Measurements from ENCODE around the gene PDZRN3.

PDZRN3 gene

GRCh38 chr3:73407577-73407976 is 217.2 kb downstream of the PDZRN3 start:
- no peak for FAIRE-seq
- DNase-seq (ENCODE audit: extremely low spot score, insufficient read length, low read depth): no peak

DNA sequence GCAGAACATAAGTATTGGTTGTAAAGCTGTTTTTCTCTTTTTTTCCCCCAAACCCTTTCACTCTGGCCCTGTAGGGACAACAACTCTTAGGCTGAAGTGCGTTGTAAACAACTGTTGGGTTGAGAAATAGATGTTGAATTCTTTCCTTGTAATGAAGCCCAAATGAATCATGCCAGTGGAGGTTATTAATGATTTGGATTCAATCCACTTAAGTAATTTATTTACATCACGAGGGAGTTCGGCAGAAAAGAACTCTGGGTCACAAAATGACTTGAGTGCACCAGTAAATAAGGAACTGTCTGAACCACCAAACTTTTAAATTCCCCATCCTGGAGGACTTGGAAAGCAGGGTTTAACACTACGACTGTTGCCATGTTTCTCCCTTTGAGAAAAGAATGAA is 218.9 kb downstream of the PDZRN3 start:
- FAIRE-seq (no peak), DNase-seq (ENCODE audit: extremely low spot score, insufficient read length, low read depth) (no peak)

DNA sequence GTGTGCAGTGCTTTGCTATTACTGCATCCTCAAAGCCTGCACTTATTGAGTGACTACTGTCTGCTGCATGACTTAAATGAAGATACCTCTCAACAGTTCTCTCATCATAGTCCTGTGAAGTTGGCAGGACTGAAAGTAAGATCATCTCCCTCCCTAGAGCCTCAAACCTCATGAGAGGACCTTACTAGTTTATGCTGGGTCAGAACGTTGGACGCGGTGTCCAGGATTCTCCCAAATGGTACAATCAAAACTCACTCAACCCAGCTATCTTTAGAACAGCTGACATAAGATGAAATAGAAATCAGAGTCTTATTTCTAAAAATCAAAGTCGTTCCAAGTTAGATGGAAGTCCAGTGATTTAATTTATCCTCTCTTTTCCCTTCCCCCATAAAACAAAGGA is 219.7 kb downstream of the PDZRN3 start:
- DNase-seq (ENCODE audit: extremely low spot score, insufficient read length, low read depth): no peak
- no peak for FAIRE-seq

DNA sequence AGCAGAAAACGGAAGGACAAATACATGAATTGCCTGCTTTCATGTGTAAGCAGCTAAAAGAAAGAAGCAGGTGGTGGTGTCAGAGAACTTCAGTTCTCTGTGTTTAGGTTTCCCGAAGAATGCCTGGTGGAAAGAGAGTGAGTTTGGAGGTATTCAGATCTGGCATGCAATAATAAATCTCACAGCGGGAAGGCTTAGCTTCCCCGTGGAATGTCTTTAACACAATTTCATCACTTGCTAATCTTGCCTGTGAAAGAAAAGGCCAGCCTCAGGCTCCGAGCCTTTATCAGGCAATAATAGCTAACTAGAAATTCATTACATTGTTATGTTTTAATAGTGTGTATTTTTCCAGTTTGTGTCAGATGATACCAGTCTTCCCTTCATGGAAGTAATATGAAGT is 220.3 kb downstream of the PDZRN3 start:
- DNase-seq (ENCODE audit: extremely low spot score, insufficient read length, low read depth) (no peak), FAIRE-seq (no peak)

DNA sequence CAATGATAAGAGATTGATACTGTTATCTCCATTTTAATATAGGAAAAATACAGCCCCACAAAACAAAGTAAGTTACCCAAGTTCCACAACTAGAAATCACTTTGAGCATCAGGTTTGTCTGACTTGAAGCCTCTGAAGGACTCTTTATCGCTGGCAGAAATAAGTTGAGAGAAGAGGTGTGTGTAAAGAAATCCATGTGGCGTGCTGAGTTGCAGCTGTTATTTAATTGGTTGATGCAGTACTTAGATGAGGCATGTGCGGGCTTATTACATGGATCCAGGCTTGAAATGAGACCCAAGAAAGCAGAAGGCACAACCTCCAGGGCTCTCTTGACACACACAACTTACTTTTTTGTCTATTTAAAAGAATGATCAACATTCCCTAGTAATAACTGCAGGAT is 221.3 kb downstream of the PDZRN3 start:
- FAIRE-seq (no peak), DNase-seq (ENCODE audit: extremely low spot score, insufficient read length, low read depth) (no peak)

DNA sequence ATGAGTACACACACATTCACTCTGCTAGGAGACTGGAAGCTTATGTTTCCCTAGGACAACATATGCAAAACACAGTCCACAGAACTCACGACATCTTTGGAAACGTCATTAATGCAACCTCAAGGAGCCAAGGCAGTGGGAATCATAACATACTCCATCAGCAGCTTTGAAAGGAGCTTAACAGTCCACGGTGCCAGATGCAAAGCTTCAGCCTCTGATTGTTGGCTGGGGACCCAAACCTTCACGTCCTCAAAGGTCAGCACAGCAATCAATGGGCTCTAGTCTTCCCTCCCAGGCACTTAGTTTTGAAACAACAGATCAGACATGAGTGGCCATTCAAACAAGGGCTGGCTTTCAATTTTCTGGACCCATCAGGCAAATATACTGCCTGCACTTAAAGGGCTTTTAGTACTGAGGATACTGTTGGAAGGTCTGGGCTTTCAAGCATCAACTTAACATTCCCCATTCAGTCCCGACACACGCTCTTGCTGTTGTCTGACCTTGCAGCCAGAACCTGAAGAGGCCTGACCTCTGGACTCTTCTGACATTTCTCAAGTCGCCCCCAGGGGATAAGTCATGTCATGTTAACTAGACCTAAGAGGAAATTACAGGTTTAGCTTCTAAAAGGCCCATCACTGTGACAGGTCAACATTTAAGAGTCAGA is 223.0 kb downstream of the PDZRN3 start:
- DNase-seq (ENCODE audit: extremely low spot score, insufficient read length, low read depth): no peak
- FAIRE-seq: no peak

- DNase-seq (ENCODE audit: extremely low spot score, insufficient read length, low read depth) (no peak), FAIRE-seq (no peak)
Measured at GRCh38 chr3:73401059-73401458, 223.7 kb downstream of the PDZRN3 start.

GRCh38 chr3:73399666-73400253 is 225.0 kb downstream of the PDZRN3 start:
- DNase-seq (ENCODE audit: extremely low spot score, insufficient read length, low read depth): no peak
- no peak for FAIRE-seq

GRCh38 chr3:73399106-73399505 is 225.6 kb downstream of the PDZRN3 start:
- DNase-seq (ENCODE audit: extremely low spot score, insufficient read length, low read depth) (no peak), FAIRE-seq (no peak)

- DNase-seq (ENCODE audit: extremely low spot score, insufficient read length, low read depth) (no peak), FAIRE-seq (no peak)
Measured at GRCh38 chr3:73398084-73398483, 226.7 kb downstream of the PDZRN3 start.

GRCh38 chr3:73394240-73394639 is 230.5 kb downstream of the PDZRN3 start:
- no peak for DNase-seq (ENCODE audit: extremely low spot score, insufficient read length, low read depth)

DNA sequence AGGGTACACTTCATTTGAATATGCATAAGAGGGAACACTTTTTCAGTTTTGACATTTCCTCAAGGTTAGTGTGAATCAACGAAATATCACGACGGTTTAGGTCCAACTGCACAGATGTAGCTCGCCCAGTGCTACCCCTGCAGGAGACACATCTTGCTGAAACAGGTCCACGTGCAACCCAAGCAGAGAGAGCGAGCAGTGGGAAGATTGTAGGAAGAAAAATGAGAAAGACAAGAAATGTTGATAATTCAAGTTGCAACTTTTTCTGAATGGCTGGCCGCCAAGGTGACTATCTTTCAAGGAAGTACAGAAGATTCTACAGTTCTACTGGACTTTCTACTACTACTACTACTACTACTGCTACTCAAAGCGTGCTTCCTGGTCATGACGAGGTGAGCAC is 231.7 kb downstream of the PDZRN3 start:
- DNase-seq (ENCODE audit: extremely low spot score, insufficient read length, low read depth): no peak
- FAIRE-seq: no peak

More at GRCh38 chr3:73394240-73394639, 230.5 kb downstream of the PDZRN3 start:
- no peak for FAIRE-seq

DNA sequence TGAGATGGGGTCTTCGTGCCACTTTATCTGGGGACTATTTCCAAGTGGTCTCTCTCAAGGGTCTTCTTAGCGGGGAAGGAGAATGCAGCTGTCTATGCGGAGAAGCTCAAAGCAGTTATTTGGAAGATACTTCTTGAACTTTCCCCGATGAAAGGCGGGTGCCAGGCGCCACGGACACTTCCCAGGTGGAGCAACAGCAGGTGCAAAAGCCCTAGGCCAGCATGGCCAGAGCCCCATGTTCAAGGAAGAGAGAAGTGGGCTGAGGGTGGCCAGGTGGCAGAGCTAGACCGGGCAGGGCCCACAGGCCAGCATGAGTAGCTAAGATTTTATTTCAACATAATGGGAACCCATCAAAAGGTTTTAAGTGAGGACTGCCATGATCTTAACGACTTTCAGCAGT is 232.8 kb downstream of the PDZRN3 start:
- no peak for DNase-seq (ENCODE audit: extremely low spot score, insufficient read length, low read depth)
- FAIRE-seq: no peak

- no peak for DNase-seq (ENCODE audit: extremely low spot score, insufficient read length, low read depth)
- FAIRE-seq: no peak
Measured at GRCh38 chr3:73389928-73390327, 234.8 kb downstream of the PDZRN3 start.

- no peak for FAIRE-seq
- DNase-seq (ENCODE audit: extremely low spot score, insufficient read length, low read depth): no peak
Measured at GRCh38 chr3:73389117-73389813, 235.5 kb downstream of the PDZRN3 start.

- FAIRE-seq: no peak
- DNase-seq (ENCODE audit: extremely low spot score, insufficient read length, low read depth): no peak
Measured at GRCh38 chr3:73385568-73385967, 239.2 kb downstream of the PDZRN3 start.

DNA sequence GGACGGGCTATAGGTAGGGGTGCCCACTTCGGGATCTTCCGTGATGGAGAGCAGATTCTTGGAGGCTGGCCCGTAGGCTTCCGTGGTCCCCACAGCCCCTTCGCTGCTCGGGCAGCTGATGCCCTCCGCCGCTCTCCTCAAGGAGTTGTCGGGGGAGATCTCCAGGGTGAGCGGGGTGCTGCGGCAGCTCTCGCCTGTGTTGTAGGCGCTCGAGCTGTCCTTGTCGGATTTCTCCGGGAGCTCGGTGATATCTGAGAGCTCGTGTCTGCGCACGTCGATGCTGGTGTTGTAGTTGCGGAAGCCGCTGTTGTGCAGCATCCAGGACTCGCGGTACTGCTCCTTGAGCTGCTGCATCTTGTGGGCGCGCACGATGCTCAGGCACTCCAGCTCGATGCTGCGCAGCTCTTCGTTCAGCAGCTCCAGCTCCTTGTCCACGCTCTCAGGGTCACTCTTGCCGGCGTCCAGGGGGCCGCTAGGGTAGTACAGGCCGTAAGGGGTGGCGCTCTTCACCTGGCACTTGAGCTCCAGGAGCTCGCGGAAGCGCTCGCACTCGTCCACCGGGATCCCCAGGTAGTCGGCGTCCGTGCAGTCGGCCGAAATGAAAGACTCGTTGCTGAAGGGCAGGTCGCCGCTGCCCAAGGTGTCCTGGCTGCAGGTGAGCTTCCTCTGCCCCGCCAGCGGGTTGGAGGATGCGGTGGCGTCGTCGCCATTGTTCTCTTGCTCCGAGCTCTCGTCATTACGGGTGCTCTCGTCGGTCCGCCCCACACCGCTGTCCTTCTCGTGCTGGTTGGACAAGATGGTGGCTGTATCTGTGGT is 240.4 kb downstream of the PDZRN3 start:
- FAIRE-seq: no peak

GRCh38 chr3:73383470-73384049 is 241.2 kb downstream of the PDZRN3 start:
- no peak for DNase-seq (ENCODE audit: extremely low spot score, insufficient read length, low read depth)
- FAIRE-seq: no peak

More for the DNA sequence above, 240.4 kb downstream of the PDZRN3 start:
- no peak for DNase-seq (ENCODE audit: extremely low spot score, insufficient read length, low read depth)

- FAIRE-seq (no peak), DNase-seq (ENCODE audit: extremely low spot score, insufficient read length, low read depth) (no peak)
Measured at GRCh38 chr3:73381551-73381950, 243.2 kb downstream of the PDZRN3 start.
